ENCODE measurements around the gene SLC44A2.

SLC44A2 gene

GRCh38 chr19:10621966-10622365 is 3.4 kb upstream of the SLC44A2 start:
- CTCF ChIA-PET: no interaction called here
- POLR2A ChIA-PET: no interaction called here
- TF ChIP-seq FOXM1 (IDR thresholded peaks at IDR 0.05; ENCODE audit: borderline replicate concordance) (no peak), FOXA1 (IDR thresholded peaks at IDR 0.05) (no peak), SUZ12 (IDR thresholded peaks at IDR 0.05) (no peak), CTBP1 (IDR thresholded peaks at IDR 0.05; ENCODE audit: borderline replicate concordance) (no peak), SP1 (IDR thresholded peaks at IDR 0.05) (no peak), HDGF (IDR thresholded peaks at IDR 0.05; ENCODE audit: borderline replicate concordance) (no peak), ZNF384 (IDR thresholded peaks at IDR 0.05) (no peak), LEF1 (IDR thresholded peaks at IDR 0.05; ENCODE audit: borderline replicate concordance) (no peak), FOXK2 (IDR thresholded peaks at IDR 0.05) (no peak), L3MBTL2 (conservative IDR thresholded peaks at IDR 0.05) (no peak)
- no peak for DNase-seq (ENCODE audit: extremely low spot score)

DNA sequence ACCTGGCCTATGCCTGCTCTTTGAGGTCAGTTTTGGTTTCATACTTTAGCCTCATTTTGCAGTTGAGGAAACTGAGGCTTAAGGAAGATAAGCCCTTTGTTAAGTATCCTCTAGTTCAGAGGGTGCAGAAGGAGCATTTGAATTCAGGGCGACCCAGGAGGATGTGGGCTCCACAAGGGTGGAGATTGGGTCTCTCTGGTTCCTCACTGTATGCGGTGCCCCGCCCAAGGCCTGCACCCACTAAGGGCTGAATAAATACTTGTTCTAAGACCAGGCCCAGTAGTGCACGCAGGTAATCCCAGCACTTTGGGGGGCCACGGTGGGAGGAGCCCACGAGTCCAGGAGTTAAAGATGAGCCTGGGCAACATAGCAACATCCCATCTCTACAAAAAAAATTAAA is 768 bp upstream of the SLC44A2 start:
- no peak for DNase-seq (ENCODE audit: extremely low spot score)
- no peak for TF ChIP-seq TARDBP (IDR thresholded peaks at IDR 0.05)
- no peak for TF ChIP-seq ZNF384 (IDR thresholded peaks at IDR 0.05)
- no peak for TF ChIP-seq LEF1 (IDR thresholded peaks at IDR 0.05; ENCODE audit: borderline replicate concordance)
- no peak for TF ChIP-seq NFRKB (IDR thresholded peaks at IDR 0.05)
- TF ChIP-seq ELF4 (IDR thresholded peaks at IDR 0.05): no peak
- TF ChIP-seq, protein P1, sequence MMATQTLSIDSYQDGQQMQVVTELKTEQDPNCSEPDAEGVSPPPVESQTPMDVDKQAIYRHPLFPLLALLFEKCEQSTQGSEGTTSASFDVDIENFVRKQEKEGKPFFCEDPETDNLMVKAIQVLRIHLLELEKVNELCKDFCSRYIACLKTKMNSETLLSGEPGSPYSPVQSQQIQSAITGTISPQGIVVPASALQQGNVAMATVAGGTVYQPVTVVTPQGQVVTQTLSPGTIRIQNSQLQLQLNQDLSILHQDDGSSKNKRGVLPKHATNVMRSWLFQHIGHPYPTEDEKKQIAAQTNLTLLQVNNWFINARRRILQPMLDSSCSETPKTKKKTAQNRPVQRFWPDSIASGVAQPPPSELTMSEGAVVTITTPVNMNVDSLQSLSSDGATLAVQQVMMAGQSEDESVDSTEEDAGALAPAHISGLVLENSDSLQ (IDR thresholded peaks at IDR 0.05): no peak
- TF ChIP-seq FOXA1 (IDR thresholded peaks at IDR 0.05): no peak
- TF ChIP-seq CTBP1 (IDR thresholded peaks at IDR 0.05; ENCODE audit: borderline replicate concordance): no peak
- no peak for TF ChIP-seq FOXM1 (IDR thresholded peaks at IDR 0.05; ENCODE audit: borderline replicate concordance)
- no peak for TF ChIP-seq BHLHE40 (IDR thresholded peaks at IDR 0.05; ENCODE audit: borderline replicate concordance)
- TF ChIP-seq HDGF (IDR thresholded peaks at IDR 0.05; ENCODE audit: borderline replicate concordance): no peak
- no peak for TF ChIP-seq ARNT (IDR thresholded peaks at IDR 0.05)
- TF ChIP-seq SP1 (IDR thresholded peaks at IDR 0.05): no peak
- no peak for TF ChIP-seq SUZ12 (IDR thresholded peaks at IDR 0.05)
- no peak for TF ChIP-seq L3MBTL2 (conservative IDR thresholded peaks at IDR 0.05)
- no peak for TF ChIP-seq FOXK2 (IDR thresholded peaks at IDR 0.05)
- ChIA-PET POLR2A (interaction anchor here (0.6 to 1.0 kb wide), 2 partner anchors 8 to 11 kb away, joined by 3 read pairs; no protein-coding TSS in a partner anchor), CTCF (interaction anchor here (1.8 kb wide), 1 partner anchor 20 kb away, joined by 5 read pairs; no protein-coding TSS in a partner anchor)

DNA sequence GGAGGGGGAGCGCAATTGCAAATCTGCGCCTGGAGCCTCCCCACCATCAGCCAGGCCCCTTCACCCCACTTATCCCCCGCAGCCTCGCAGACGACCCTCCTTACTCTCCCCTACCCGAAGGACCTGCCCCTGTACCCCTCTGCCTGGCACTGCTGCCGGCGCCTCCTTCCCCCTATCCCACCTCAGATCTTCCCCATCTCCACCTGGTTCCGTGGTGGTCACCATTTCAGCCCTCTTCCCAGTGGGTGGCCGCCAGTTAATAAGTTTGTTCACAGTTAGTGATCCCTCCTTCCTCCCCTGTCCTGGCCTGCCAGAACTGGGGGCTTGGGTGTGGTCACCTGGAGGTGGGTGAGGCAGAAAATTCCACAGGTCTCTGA is 397 bp downstream of the SLC44A2 start:
- no peak for TF ChIP-seq FOXA1 (IDR thresholded peaks at IDR 0.05)
- TF ChIP-seq LEF1 (IDR thresholded peaks at IDR 0.05; ENCODE audit: borderline replicate concordance): no peak
- no peak for TF ChIP-seq ZNF384 (IDR thresholded peaks at IDR 0.05)
- TF ChIP-seq HDGF (IDR thresholded peaks at IDR 0.05; ENCODE audit: borderline replicate concordance): no peak
- TF ChIP-seq ARNT (IDR thresholded peaks at IDR 0.05): no peak
- TF ChIP-seq FOXK2 (IDR thresholded peaks at IDR 0.05): no peak
- TF ChIP-seq FOXM1 (IDR thresholded peaks at IDR 0.05; ENCODE audit: borderline replicate concordance): no peak
- TF ChIP-seq SUZ12 (IDR thresholded peaks at IDR 0.05): no peak
- no peak for TF ChIP-seq BHLHE40 (IDR thresholded peaks at IDR 0.05; ENCODE audit: borderline replicate concordance)
- no peak for TF ChIP-seq L3MBTL2 (conservative IDR thresholded peaks at IDR 0.05)
- POLR2A ChIA-PET: interaction anchor here (1.0 to 1.1 kb wide), 2 partner anchors 9 to 24 kb away, joined by 3 to 4 read pairs; no protein-coding TSS in a partner anchor
- DNase-seq (ENCODE audit: extremely low spot score): no peak
- CTCF ChIA-PET: interaction anchor here (1.5 kb wide), 1 partner anchor 19 kb away, joined by 4 read pairs; no protein-coding TSS in a partner anchor

- CTCF ChIA-PET: no interaction called here
- no peak for DNase-seq (ENCODE audit: extremely low spot score)
- POLR2A ChIA-PET: no interaction called here
- TF ChIP-seq SUZ12 (IDR thresholded peaks at IDR 0.05) (no peak), FOXA1 (IDR thresholded peaks at IDR 0.05) (no peak), TARDBP (IDR thresholded peaks at IDR 0.05) (no peak), ZNF384 (IDR thresholded peaks at IDR 0.05) (no peak), HDGF (IDR thresholded peaks at IDR 0.05; ENCODE audit: borderline replicate concordance) (no peak), SP1 (IDR thresholded peaks at IDR 0.05) (no peak), NFRKB (IDR thresholded peaks at IDR 0.05) (no peak), ARNT (IDR thresholded peaks at IDR 0.05) (no peak), LEF1 (IDR thresholded peaks at IDR 0.05; ENCODE audit: borderline replicate concordance) (no peak)
Measured at GRCh38 chr19:10631874-10632273, 6.5 kb downstream of the SLC44A2 start.

- POLR2A ChIA-PET: no interaction called here
- DNase-seq (ENCODE audit: extremely low spot score): no peak
- CTCF ChIA-PET: interaction anchor here (1.2 kb wide), 1 partner anchor 10 kb away, joined by 5 read pairs; no protein-coding TSS in a partner anchor
- no peak for TF ChIP-seq ZNF384 (IDR thresholded peaks at IDR 0.05)
- TF ChIP-seq, protein P1 (IDR thresholded peaks at IDR 0.05): no peak
- no peak for TF ChIP-seq SP1 (IDR thresholded peaks at IDR 0.05)
- TF ChIP-seq L3MBTL2 (conservative IDR thresholded peaks at IDR 0.05): no peak
- TF ChIP-seq TARDBP (IDR thresholded peaks at IDR 0.05): no peak
- no peak for TF ChIP-seq CTBP1 (IDR thresholded peaks at IDR 0.05; ENCODE audit: borderline replicate concordance)
- no peak for TF ChIP-seq FOXM1 (IDR thresholded peaks at IDR 0.05; ENCODE audit: borderline replicate concordance)
- TF ChIP-seq BHLHE40 (IDR thresholded peaks at IDR 0.05; ENCODE audit: borderline replicate concordance): no peak
- no peak for TF ChIP-seq FOXA1 (IDR thresholded peaks at IDR 0.05)
- no peak for TF ChIP-seq FOXK2 (IDR thresholded peaks at IDR 0.05)
- TF ChIP-seq NFRKB (IDR thresholded peaks at IDR 0.05): no peak
- TF ChIP-seq ELF4 (IDR thresholded peaks at IDR 0.05): no peak
- TF ChIP-seq ARNT (IDR thresholded peaks at IDR 0.05): no peak
- no peak for TF ChIP-seq SUZ12 (IDR thresholded peaks at IDR 0.05)
- no peak for TF ChIP-seq LEF1 (IDR thresholded peaks at IDR 0.05; ENCODE audit: borderline replicate concordance)
- no peak for TF ChIP-seq HDGF (IDR thresholded peaks at IDR 0.05; ENCODE audit: borderline replicate concordance)
Measured at GRCh38 chr19:10634430-10634829, 9.1 kb downstream of the SLC44A2 start.

DNA sequence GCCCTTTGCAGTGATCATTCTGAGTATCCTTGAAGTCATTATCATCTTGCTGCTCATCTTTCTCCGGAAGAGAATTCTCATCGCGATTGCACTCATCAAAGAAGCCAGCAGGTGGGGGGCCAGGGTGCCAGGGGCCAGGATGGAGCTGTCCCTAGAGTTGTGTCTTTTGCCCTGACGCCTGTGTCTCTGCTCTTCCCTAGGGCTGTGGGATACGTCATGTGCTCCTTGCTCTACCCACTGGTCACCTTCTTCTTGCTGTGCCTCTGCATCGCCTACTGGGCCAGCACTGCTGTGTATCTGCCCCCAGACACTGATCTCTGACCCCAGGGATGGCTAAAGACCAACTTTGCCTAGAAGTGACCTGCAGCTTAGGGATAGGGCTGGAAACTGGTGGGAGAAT is 9.6 kb downstream of the SLC44A2 start:
- TF ChIP-seq TARDBP (IDR thresholded peaks at IDR 0.05) (no peak), LEF1 (IDR thresholded peaks at IDR 0.05; ENCODE audit: borderline replicate concordance) (no peak), BHLHE40 (IDR thresholded peaks at IDR 0.05; ENCODE audit: borderline replicate concordance) (no peak), FOXA1 (IDR thresholded peaks at IDR 0.05) (no peak), L3MBTL2 (conservative IDR thresholded peaks at IDR 0.05) (no peak), SUZ12 (IDR thresholded peaks at IDR 0.05) (no peak), CTBP1 (IDR thresholded peaks at IDR 0.05; ENCODE audit: borderline replicate concordance) (no peak), ELF4 (IDR thresholded peaks at IDR 0.05) (no peak), ZNF384 (IDR thresholded peaks at IDR 0.05) (no peak), NFRKB (IDR thresholded peaks at IDR 0.05) (no peak), FOXK2 (IDR thresholded peaks at IDR 0.05) (no peak), ARNT (IDR thresholded peaks at IDR 0.05) (no peak), FOXM1 (IDR thresholded peaks at IDR 0.05; ENCODE audit: borderline replicate concordance) (no peak), HDGF (IDR thresholded peaks at IDR 0.05; ENCODE audit: borderline replicate concordance) (no peak)
- POLR2A ChIA-PET: no interaction called here
- no peak for DNase-seq (ENCODE audit: extremely low spot score)
- CTCF ChIA-PET: no interaction called here
